Measurements from ENCODE around the gene BAD.
"Not testable (repeated sequence)": the region's sequence is repeated elsewhere in the genome, so short reads cannot be mapped to it uniquely, and the experiment has no call there.

Gene BAD

DNA sequence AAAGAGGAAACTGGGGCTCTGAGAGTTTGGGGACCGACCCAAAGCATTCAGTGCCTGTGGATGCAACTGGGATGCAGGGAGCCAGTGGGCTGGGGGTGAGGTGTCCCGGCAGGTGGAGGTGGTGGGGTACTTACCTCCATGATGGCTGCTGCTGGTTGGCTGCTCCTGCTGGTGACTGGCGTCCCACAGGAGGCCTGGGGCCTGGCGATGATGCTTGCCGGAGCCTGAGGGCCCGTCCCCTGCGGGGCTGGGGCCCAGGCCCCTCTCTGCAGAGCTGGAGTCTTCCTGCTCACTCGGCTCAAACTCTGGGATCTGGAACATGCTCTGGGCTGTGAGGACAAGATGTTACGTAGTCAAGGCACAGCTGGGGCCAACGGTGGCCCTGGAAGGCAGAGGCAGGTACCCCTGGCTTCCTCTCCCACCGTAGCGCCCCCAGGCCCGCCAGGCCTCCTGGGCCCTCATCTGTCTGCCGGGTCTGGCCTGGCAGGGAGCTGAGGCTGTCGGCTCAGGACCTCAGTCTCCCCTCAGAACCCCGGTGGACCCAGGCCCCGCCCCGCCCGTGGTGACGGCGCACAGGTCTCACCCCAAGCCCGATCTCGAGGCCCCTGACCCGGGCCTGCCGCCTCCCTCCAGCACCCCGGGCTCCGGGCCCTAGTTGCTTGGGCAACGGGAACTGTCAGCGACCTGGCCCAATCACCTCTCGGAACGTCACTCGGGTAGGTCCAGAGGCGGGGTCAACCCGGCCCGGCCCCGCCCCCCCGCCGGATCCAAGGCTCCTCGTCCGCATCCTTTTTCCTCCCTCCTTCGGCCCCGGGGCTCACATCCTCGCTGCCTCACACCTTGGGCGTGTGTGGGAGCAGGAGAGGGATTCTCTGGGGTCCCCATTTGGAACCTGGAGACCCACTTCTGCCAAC, at the start of gene BAD:
Gene BAD, minus strand, starts transcription at position 618 of the 914 bp plus-strand sequence. Its CDS starts 297 bp downstream, at position 321.
- FAIRE-seq: peak; percentile 87

DNA sequence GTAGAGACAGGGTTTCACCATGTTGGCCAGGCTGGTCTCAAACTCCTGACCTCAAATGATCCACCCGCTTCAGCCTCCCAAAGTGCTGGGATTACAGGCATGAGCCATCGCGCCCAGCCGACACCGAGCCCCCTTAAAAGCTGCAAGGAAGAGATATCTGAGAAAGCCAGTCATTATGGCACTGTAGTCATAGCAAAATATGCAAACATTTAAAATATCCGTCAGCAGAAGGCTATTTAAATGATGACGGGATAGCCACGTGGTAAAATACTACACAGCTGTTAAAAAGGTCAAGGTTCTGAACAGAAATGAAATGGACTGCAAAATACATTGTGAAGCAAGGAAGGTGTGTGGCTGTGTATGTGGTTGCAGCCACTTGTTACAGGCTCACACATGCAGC, 49.1 kb upstream of the BAD start:
- no peak for FAIRE-seq

DNA sequence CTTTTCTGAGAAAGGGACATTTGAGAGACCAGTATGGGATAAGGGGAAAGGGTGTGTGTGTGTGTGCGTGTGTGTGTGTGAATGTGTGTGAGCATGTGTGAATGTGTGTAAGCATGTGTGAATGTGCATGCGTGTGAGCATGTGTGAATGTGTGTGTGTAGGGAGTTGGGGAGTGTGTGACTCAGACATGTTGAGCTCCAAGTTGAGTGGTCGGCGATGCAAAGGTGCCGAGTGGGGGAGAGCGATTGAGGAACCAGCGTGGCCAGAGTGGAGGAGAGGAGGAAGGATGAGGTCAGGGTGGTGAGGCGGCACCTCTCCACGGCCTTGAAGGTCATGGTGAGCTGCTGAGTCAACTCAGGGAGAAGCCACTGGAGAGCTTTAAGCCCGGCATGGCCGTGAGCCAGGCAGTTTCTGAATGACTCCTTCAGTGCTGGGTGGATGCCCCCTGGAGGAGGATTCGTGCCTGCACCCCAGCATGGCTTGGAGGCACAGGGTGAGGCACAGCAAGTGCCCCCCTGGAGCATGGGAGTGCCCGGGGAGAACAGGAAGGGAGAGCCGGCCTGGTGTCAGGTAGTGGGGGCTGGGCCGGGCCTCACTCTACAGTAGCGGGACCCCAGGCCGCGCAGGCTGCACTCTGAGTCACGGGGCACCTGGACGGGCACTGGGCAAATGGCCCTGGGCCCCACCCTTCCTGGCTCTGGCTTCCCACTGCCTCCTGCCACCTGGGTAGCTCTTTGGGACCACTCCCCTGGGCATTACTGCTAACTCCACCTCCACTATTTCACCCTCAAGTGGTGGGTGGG, 47.3 kb upstream of the BAD start:
- no peak for FAIRE-seq

GRCh38 chr11:64330888-64331287, 46.4 kb upstream of the BAD start:
- no peak for FAIRE-seq

- no peak for FAIRE-seq
Measured at GRCh38 chr11:64327993-64328392, 43.5 kb upstream of the BAD start.

DNA sequence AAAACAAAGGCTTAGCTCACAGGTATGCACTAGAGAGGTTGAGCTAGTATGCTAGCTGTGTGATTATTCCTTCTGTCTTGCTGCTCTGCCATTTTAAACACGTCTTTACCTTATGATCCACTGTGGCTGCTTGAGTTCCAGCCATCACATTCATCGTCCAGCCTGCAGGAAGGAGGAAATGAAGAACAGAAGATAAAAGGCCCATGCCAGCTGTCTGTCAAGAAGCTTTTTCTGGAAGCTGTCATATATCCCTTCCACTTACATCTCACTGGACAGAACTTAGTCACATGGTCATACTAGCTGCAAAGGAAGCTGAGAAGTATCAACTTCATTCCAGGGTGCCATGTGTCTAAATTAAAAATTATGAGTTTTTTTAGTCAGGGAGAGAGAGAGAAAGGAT, 42.9 kb upstream of the BAD start:
- FAIRE-seq: no peak

DNA sequence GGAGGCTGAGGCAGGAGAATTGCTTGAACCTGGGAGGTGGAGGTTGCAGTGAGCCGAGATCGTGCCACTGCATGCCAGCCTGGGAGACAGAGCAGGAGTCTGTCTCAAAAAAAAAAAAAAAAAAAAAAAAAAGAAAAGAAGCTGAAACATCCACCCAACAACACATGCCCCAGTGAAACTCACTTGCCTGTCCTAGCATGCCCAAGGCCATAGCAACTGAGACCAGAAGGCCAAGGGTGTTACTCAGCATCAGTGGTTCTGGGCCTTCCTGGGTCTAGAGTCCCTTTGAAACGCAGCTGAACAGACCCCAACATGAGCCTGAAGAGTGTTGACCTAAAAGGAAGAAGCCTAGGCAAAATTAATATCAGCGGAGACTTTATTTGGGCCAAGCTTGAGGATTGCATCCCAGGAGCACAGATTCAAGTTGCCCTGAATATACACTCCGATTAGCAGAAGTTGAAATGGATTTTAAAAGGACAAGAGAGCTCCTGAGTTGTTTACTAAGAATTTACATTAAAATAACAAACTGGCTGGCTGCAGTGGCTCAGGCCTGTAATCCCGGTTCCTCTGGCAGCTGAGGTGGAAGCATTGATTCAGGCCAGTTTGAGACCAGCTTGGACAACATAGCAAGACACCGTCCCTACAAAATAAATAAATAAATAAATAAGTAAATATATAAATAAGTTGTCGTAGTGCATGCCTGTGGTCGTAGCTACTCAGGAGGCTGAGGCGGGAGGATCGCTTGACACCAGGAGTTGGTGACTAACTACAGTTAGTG, 40.4 kb upstream of the BAD start:
- FAIRE-seq: no peak

- FAIRE-seq: not testable (repeated sequence)
Measured at GRCh38 chr11:64323984-64324383, 39.5 kb upstream of the BAD start.

DNA sequence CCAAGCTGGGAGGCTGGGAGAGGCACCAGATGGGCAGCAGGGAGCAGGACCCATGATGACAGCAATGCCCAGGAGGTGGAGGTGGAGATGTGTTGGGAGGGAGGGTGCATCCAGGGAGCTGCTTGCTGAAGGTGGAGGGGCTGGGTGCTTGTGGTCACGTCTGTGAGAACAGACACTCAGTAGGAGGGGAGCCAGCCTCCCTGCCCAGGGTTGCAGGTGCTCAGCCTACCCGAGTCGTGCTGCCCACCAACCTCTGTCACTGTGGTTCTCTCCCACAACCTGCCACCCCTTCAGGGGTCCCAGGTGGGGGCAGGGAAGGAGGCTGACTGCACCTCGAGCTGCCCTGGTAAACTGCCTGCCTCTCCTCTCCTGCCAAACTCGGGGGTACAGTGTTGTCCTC, 38.9 kb upstream of the BAD start:
- FAIRE-seq: no peak

- no peak for FAIRE-seq
Measured at GRCh38 chr11:64322925-64323260, 38.4 kb upstream of the BAD start.

- no peak for FAIRE-seq
Measured at GRCh38 chr11:64321533-64321932, 37.1 kb upstream of the BAD start.

- no peak for FAIRE-seq
Measured at GRCh38 chr11:64321026-64321425, 36.6 kb upstream of the BAD start.

DNA sequence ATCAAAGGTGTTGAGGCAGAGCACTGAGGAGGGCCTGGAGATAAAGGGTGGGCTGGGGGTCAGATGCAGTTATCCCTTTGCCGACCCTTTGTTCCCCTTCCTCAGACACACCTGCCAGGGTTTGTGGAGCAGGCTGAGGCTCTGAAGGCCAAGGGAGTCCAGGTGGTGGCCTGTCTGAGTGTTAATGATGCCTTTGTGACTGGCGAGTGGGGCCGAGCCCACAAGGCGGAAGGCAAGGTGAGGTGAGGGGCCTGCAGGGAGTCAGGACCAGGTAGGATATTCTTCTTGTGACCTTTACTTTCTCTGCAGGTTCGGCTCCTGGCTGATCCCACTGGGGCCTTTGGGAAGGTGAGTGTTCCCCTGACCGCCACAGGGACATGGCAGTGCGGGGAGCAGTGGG, 36.1 kb upstream of the BAD start:
- no peak for FAIRE-seq

DNA sequence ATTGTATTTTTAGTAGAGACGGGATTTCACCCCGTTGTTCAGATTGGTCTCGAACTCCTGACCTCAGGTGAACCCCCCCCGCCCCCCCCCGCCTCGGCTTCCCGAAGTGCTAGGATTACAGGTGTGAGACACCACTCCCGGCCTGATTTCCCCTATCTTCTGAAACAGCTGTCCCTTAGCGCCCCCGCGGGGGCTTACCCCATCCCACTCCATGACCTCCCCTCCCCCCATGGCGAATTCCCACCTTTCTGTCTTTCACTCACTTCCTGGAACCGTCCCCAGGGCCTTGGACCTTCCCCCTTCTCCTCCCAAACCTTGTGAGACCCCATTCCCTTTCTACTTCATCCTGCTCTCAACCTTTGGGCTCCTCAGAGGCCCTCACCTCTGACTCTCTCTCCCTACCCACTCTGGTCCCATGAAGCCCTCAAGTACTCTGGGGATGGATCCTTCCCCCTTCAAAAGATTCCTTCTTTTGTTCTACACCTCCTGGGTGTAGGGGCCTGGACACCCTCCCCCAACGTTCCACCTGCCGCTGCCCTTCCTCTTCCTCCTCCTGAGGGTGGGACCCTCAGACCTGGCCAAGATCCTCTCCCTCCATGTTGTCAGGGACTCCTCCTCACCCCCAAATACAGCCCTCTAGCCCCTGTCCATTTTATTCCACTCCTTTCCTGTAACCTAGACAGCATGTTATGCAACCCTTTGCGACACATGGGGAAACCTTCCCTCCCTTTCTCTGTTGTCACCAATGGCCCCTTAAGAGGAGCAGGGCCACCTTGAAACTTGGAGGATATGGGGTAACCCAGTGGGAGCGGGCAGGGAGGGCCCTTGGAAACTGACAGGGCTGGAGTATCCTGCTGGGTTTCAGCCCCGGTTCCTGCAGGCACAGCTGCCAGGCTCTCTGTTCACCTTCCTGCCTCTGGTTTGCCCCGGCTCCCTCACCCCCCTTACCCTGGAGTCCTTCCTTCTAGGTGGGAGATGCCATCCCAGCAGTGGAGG, 34.6 kb upstream of the BAD start:
- no peak for FAIRE-seq

DNA sequence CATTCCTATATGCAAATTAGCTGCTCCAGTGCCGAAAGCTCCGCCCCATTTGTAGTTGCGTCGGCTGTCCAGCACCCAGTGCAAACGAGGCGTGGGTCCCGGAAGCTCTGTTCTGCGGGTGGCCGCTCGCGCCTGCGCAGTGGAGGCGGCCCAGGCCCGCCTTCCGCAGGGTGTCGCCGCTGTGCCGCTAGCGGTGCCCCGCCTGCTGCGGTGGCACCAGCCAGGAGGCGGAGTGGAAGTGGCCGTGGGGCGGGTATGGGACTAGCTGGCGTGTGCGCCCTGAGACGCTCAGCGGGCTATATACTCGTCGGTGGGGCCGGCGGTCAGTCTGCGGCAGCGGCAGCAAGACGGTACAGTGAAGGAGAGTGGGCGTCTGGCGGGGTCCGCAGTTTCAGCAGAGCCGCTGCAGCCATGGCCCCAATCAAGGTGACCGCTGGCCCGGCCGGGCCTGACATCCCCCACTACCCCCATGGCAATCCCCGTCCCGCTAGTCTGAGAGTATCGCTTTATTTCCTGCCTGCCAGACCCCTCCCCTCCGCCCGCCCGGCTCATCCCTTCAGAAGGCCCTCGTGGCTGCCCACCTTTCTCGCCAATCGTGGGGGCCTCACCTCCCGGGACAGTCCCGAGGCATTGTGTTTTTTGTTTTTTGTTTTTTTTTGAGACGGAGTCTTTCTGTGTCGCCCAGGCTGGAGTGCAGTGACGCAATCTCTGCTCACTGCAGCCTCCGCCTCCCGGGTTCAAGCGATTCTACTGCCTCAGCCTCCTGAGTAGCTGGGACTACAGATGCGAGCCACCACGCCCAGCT, 33.7 kb upstream of the BAD start, which contains the start of gene PRDX5:
Gene PRDX5, plus strand, starts transcription at position 161 of the 805 bp plus-strand sequence. Its CDS starts 95 bp downstream, at position 256.
- FAIRE-seq: no peak

DNA sequence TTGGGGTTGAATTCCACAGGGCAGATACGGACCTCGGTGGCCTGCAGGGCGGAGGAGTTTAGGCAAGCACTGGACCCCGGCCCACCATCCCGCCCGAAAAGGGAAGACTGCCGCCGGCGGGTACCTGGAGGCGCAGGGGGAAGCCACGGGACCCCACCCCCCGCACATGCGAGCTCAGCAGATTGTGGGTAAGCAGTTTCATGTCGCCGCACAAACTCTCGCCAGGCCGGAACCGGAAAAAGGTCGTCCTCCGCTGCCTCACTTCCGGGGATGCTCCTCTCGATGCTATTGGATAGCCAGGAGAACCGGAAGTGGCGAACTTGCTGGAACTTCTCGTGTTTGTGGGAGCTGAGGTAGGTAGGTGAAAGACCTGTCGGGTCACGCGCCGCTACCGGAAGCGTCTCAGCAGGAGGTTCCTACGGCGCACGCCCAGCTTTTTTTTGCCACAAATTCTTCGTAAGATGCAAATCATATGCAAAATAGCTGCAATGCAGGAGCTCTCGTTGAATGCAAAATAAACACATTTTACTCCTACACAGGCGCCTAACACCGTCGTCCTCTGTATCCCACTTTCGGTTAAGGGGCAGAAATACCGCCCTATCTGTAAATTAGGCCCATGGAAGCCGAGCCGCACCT, 33.0 kb upstream of the BAD start, which contains the start of gene TRMT112:
Gene TRMT112, minus strand, starts transcription at position 235 of the 636 bp plus-strand sequence. Its CDS starts 33 bp downstream, at position 202.
- peak; percentile 99 for FAIRE-seq

- peak; percentile 39 for FAIRE-seq
Measured at GRCh38 chr11:64316672-64317324, 32.3 kb upstream of the BAD start.

- FAIRE-seq: not testable (repeated sequence)
Measured at GRCh38 chr11:64315667-64316526, 31.4 kb upstream of the BAD start.
